ENCODE measurements around the gene QSOX2.

The QSOX2 gene

GRCh38 chr9:136291306-136292025 lies 45.9 kb upstream of the QSOX2 start:
- no peak for DNase-seq (ENCODE audit: low read depth)
- TF ChIP-seq, protein P1, sequence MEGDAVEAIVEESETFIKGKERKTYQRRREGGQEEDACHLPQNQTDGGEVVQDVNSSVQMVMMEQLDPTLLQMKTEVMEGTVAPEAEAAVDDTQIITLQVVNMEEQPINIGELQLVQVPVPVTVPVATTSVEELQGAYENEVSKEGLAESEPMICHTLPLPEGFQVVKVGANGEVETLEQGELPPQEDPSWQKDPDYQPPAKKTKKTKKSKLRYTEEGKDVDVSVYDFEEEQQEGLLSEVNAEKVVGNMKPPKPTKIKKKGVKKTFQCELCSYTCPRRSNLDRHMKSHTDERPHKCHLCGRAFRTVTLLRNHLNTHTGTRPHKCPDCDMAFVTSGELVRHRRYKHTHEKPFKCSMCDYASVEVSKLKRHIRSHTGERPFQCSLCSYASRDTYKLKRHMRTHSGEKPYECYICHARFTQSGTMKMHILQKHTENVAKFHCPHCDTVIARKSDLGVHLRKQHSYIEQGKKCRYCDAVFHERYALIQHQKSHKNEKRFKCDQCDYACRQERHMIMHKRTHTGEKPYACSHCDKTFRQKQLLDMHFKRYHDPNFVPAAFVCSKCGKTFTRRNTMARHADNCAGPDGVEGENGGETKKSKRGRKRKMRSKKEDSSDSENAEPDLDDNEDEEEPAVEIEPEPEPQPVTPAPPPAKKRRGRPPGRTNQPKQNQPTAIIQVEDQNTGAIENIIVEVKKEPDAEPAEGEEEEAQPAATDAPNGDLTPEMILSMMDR (IDR thresholded peaks at IDR 0.05; ENCODE audit: control insufficient read depth, extremely low read depth, insufficient read depth), result no peak
- no peak overlapping the region for H3K4me3 ChIP-seq (ENCODE audit: low read depth, low read length)

GRCh38 chr9:136290508-136291000 lies 44.9 kb upstream of the QSOX2 start:
- H3K4me3 ChIP-seq (ENCODE audit: low read depth, low read length), result no peak overlapping the region
- TF ChIP-seq, protein P1 (IDR thresholded peaks at IDR 0.05; ENCODE audit: control insufficient read depth, extremely low read depth, insufficient read depth), result no peak
- no peak for DNase-seq (ENCODE audit: low read depth)

DNA sequence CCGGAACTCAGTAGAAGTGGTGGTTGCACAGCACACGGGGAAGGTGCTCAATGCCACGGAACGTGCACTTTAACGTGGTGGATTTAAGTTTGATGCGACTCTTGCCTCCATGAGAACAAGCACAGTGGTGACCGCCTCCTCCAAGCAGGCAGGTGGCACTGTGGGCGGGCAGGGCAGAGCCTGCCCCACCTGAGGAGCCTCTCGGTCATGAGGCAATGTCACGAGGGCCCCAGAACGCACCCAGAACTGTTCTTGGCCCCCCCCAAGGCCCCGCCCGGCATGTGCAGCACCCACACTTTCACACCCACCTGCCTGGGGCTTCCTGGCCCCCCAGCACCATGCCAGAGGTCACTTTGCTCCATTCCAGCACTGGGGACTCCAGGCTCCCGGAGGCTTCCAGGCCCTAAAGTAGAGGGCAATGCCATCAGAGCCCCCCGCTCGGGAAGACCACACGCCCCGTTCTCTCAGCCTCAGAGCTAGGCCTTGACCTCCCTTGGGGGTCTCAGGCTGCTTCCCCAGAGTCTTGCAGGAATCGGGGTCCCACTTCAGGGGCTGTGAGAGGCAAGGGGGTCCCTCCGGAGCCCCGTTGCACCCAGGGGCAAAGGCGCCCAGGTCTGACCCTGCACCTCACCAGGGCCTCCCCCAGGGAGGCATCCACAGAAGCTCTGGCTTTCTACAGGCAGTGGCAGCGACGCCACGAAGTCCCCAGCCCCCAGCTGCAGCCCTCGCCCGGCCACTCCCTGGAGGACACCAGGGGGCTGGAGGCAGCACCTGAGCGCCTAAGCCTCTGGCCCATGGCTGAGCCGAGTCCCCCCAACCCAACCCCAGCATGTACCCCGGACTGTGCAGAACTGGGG lies 44.3 kb upstream of the QSOX2 start:
- TF ChIP-seq, protein P1 (IDR thresholded peaks at IDR 0.05; ENCODE audit: control insufficient read depth, extremely low read depth, insufficient read depth), result no peak
- DNase-seq (ENCODE audit: low read depth), result no peak
- H3K4me3 ChIP-seq (ENCODE audit: low read depth, low read length), result no peak overlapping the region

GRCh38 chr9:136287960-136288753 lies 42.5 kb upstream of the QSOX2 start:
- DNase-seq (ENCODE audit: low read depth), result no peak
- TF ChIP-seq, protein P1 (IDR thresholded peaks at IDR 0.05; ENCODE audit: control insufficient read depth, extremely low read depth, insufficient read depth), result no peak
- H3K4me3 ChIP-seq (ENCODE audit: low read depth, low read length), result no peak overlapping the region

DNA sequence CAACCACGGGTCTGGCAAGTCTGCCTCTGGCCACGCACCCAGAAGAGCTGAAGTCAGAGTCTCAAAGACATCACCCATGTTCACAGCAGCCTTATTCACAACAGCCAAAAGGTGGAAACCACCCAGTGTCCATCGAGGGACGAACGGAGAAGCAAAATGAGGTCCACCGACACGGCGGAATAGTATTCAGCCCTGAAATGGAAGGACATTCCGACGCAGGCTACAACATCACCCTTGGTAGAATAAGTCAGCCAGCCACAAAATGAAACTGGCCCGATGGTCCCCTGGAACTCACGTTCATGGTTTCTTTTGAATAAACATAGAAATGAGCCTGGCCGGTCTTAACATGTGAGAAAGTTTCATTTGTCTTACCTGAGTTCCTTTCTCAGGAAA lies 41.4 kb upstream of the QSOX2 start:
- DNase-seq (ENCODE audit: low read depth), result no peak
- H3K4me3 ChIP-seq (ENCODE audit: low read depth, low read length), result no peak overlapping the region
- TF ChIP-seq, protein P1 (IDR thresholded peaks at IDR 0.05; ENCODE audit: control insufficient read depth, extremely low read depth, insufficient read depth), result no peak

- no peak for DNase-seq (ENCODE audit: low read depth)
- TF ChIP-seq, protein P1 (IDR thresholded peaks at IDR 0.05; ENCODE audit: control insufficient read depth, extremely low read depth, insufficient read depth), result no peak
- H3K4me3 ChIP-seq (ENCODE audit: low read depth, low read length), result no peak overlapping the region
Observed at GRCh38 chr9:136286359-136286986, 40.9 kb upstream of the QSOX2 start.
